GM12801 (cell line): Measurements from ENCODE around the gene PIK3R5.
A peak's percentile ranks its signal among the peaks of the same experiment; 100 is the strongest.

Experiments
- CTCF ChIP-seq: IDR thresholded peaks from one replicate; pipeline ENCODE4 v1.5.1; 2011; ENCODE audit warnings: control low read depth; ENCODE audit not compliant: insufficient read length; ENCODE audit errors: extremely low read depth

Gene PIK3R5

DNA sequence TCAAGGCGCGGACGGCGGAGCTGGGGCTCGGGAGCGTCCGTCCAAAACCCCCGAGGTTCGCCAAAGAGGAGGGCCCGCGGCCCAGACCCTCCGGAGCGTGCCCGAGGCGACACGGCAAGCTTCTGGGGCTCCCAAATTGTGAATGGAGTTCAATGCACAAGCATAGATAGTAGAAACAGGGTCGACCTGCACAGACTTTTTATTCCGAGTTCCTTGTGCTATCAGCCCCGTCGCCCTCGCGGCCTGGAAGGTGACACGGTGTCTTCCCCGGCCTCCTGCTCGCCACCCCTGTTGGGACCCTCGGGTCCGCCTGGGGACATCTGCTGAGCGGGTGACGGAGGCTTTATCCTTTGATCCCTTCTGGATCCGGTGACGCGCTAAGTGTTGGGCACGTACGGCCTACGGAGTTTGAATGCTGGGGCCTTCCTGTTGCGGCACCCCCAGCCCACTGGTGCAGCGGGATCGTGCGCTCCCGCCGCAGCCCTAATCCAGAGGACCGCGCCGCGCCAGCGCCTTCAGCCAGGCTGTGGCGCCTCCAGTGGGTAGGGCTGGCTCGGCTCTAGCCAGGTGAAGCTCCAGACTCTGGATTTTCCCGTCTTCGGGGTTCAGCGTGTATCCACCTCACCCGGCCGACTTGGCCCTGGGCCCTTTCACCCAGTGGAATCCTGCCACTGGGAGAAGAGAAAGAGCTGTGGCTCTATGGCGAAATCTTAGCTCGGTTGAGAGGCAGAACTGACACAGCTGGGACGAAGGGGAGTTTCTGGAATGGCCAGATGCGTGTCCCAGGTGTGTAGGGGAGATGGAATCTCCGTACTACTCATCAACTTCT, 38.8 kb upstream of the PIK3R5 start:
- no peak for TF ChIP-seq CTCF

DNA sequence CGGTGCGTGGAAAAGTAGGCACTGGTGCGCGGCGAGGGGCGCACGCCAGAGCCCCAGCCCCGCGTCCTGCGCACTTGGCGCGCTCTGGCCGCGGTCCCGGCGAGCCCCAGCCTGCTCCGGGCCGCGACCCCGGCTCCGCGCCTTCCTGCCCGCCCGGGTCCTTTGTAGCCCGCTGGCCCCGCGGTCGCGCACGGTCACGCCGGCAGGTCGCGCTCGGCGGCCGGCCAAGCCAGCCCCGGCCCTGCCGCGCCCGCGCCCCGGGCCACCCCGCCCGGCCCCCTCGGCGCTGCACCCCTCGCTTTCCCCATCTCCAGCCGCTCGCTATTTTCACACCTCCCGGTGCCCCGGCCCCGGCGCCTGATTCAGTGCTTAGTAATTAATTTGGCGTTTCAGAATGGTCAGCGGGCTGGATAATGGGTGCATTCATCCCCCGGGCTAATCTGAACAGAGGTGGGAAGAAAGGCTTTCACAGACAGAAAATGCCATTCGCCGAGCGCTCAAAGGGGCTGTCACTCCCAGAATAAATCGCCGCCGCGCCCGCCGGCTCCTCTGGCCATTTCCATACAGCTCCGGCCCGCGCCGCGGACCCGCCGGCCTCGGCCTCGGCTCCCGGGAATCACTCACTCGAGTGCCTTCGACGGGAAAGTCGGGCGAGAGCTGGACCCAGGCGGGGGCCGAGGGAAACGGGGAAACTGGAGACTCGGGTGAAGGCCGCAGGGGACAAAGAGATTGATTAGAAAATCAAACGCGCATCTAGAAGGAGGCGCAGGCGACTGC, 38.0 kb upstream of the PIK3R5 start:
- no peak for TF ChIP-seq CTCF

GRCh38 chr17:9002606-9003354, 37.3 kb upstream of the PIK3R5 start:
- TF ChIP-seq CTCF, result no peak

DNA sequence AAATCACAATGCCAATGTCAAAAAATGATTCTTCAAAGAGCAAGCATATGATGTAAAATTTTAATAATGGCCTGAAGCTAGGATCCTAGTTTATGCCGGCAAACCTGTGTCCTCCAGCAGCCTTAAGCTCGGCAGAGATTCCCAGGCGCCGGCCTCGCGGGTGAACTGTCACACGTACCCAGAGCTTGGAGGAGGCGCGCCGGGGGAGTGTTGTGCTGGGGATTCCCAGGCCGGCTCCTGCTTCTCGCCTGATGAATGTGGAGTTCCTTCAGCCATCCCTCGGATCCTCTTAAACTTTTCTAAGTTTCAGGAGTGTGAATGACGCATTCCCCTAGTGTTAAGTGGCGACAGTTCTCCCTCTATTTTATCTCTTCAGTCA, 36.7 kb upstream of the PIK3R5 start:
- TF ChIP-seq CTCF, result no peak

GRCh38 chr17:9001559-9001958, 36.1 kb upstream of the PIK3R5 start:
- no peak for TF ChIP-seq CTCF

GRCh38 chr17:8997994-8998628, 32.6 kb upstream of the PIK3R5 start:
- TF ChIP-seq CTCF, result peak; percentile 94

- TF ChIP-seq CTCF, result no peak
These were observed 30.2 kb upstream of the PIK3R5 start for GRCh38 chr17:8995711-8996110.
